ENCODE results near the gene TMPRSS6. TPM values are rescaled to one million over a fixed set of nuclear protein-coding genes. Genes with fewer than 3 reads are reported as not detected.

TMPRSS6 gene
- polyA plus RNA-seq, 3 donors: not detected

GRCh38 chr22:37075822-37076433, 33.6 kb downstream of the TMPRSS6 start:
- H3K36me3 Mint-ChIP-seq: no peaks in the 10 kb centered on the region
- intact Hi-C loops (cut with micrococcal nuclease): loop anchor here (5.0 kb wide), 2 partner anchors 121 to 381 kb away; no protein-coding TSS in a partner anchor
- H2AFZ ChIP-seq (ENCODE audit: insufficient read depth, low read depth, low read length, poor library complexity, severe bottlenecking): no peak overlapping the region
- H3K27me3 Mint-ChIP-seq (ENCODE audit: low read depth in 3 of 3): peaks cover 7% of the 10 kb centered on the region in 3 donors
- H3K9me3 ChIP-seq (replicated peaks in 1 of 2; ENCODE audit: control insufficient read depth in 1 of 2, insufficient read depth in 1 of 2, low read length in 2 of 2): no peaks in the 10 kb centered on the region
- H3K4me1 Mint-ChIP-seq: peaks cover 18% of the 10 kb centered on the region
- no peak overlapping the region for H3K9ac ChIP-seq (ENCODE audit: insufficient read depth, low read length, poor library complexity, severe bottlenecking)
- H3K27ac ChIP-seq (ENCODE audit: low read depth in 1 of 2, low read length in 2 of 2): no peak overlapping the region
- TF ChIP-seq, protein P1, sequence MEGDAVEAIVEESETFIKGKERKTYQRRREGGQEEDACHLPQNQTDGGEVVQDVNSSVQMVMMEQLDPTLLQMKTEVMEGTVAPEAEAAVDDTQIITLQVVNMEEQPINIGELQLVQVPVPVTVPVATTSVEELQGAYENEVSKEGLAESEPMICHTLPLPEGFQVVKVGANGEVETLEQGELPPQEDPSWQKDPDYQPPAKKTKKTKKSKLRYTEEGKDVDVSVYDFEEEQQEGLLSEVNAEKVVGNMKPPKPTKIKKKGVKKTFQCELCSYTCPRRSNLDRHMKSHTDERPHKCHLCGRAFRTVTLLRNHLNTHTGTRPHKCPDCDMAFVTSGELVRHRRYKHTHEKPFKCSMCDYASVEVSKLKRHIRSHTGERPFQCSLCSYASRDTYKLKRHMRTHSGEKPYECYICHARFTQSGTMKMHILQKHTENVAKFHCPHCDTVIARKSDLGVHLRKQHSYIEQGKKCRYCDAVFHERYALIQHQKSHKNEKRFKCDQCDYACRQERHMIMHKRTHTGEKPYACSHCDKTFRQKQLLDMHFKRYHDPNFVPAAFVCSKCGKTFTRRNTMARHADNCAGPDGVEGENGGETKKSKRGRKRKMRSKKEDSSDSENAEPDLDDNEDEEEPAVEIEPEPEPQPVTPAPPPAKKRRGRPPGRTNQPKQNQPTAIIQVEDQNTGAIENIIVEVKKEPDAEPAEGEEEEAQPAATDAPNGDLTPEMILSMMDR (IDR thresholded peaks at IDR 0.05): no peak
- no peaks in the 10 kb centered on the region for H4K20me1 ChIP-seq (ENCODE audit: insufficient read depth, low read length)
- WGBS (ENCODE audit: insufficient coverage): 91% methylated on average over 6 of the region's 9 CpGs
- no peak for DNase-seq
- peaks cover 0 to 9% of the 10 kb centered on the region in 2 donors for H3K27me3 ChIP-seq (ENCODE audit: control insufficient read depth in 2 of 2, insufficient read depth in 2 of 2, low read length in 2 of 2)
- H3K4me1 ChIP-seq (ENCODE audit: control insufficient read depth in 1 of 2, insufficient read depth in 2 of 2, low read length in 2 of 2): peaks cover 5 to 10% of the 10 kb centered on the region in 2 donors
- H3K79me2 ChIP-seq (ENCODE audit: insufficient read depth, low read length): no peaks in the 10 kb centered on the region
- no peak overlapping the region for H3K27ac Mint-ChIP-seq
- H3K4me2 ChIP-seq (replicated peaks; ENCODE audit: extremely low read depth, low read length, poor library complexity, severe bottlenecking): no peak overlapping the region
- H3K9me3 Mint-ChIP-seq: peaks cover 0 to 3% (median 0%) of the 10 kb centered on the region in 7 donors
- H3K4me3 Mint-ChIP-seq: peak overlapping the region in 1 of 2 donors; percentile 58
- no peaks in the 10 kb centered on the region for H3K36me3 ChIP-seq (replicated peaks in 1 of 2; ENCODE audit: control insufficient read depth in 1 of 2, insufficient read depth in 2 of 2, low read length in 2 of 2)
- H3K4me3 ChIP-seq (replicated peaks in 1 of 3; ENCODE audit: low read depth in 2 of 3, low read length in 3 of 3): no peak overlapping the region

DNA sequence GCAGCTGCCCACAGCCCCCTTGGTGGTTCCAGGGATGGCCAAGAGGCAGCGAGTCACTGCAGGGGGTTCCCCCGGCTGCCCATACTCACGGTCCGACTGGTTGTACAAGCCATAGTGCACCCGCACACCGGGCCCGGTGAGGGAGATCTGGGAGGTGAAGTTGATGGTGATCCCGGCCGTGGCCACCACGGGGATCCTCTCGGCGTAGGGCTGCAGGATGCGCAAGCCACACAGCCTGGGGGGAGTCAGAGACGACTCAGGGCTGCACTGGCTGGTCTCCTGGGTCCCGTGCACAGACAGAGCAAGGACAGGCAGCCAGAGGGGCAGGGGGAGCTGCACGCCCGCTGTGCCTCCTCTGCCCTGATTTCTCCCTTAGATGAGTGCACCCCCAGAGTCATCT, 34.5 kb downstream of the TMPRSS6 start:
- intact Hi-C loops (cut with micrococcal nuclease): loop anchor here (5.0 kb wide), 2 partner anchors 122 to 382 kb away; no protein-coding TSS in a partner anchor
- TF ChIP-seq, protein P1 (IDR thresholded peaks at IDR 0.05): no peak
- Histone ChIP-seq H3K4me3 (replicated peaks in 1 of 3; ENCODE audit: low read depth in 2 of 3, low read length in 3 of 3) (no peak overlapping the region), H3K4me1 (ENCODE audit: control insufficient read depth in 1 of 2, insufficient read depth in 2 of 2, low read length in 2 of 2) (peaks cover 4 to 9% of the 10 kb centered on the region in 2 donors), H3K79me2 (ENCODE audit: insufficient read depth, low read length) (no peaks in the 10 kb centered on the region), H4K20me1 (ENCODE audit: insufficient read depth, low read length) (no peaks in the 10 kb centered on the region), H3K9ac (ENCODE audit: insufficient read depth, low read length, poor library complexity, severe bottlenecking) (no peak overlapping the region), H3K4me2 (replicated peaks; ENCODE audit: extremely low read depth, low read length, poor library complexity, severe bottlenecking) (no peak overlapping the region), H2AFZ (ENCODE audit: insufficient read depth, low read depth, low read length, poor library complexity, severe bottlenecking) (no peak overlapping the region), H3K27ac (ENCODE audit: low read depth in 1 of 2, low read length in 2 of 2) (no peak overlapping the region), H3K27me3 (ENCODE audit: control insufficient read depth in 2 of 2, insufficient read depth in 2 of 2, low read length in 2 of 2) (peaks cover 0 to 14% of the 10 kb centered on the region in 2 donors), H3K9me3 (replicated peaks in 1 of 2; ENCODE audit: control insufficient read depth in 1 of 2, insufficient read depth in 1 of 2, low read length in 2 of 2) (no peaks in the 10 kb centered on the region), H3K36me3 (replicated peaks in 1 of 2; ENCODE audit: control insufficient read depth in 1 of 2, insufficient read depth in 2 of 2, low read length in 2 of 2) (no peaks in the 10 kb centered on the region)
- Mint-ChIP-seq H3K4me3 (no peak overlapping the region), H3K36me3 (no peaks in the 10 kb centered on the region), H3K27ac (no peak overlapping the region), H3K9me3 (peaks cover 0 to 3% (median 0%) of the 10 kb centered on the region in 7 donors), H3K27me3 (ENCODE audit: low read depth in 3 of 3) (peaks cover 8 to 14% (median 13%) of the 10 kb centered on the region in 3 donors), H3K4me1 (peaks cover 18% of the 10 kb centered on the region)
- no peak for DNase-seq
- WGBS (ENCODE audit: insufficient coverage): 66% methylated on average over 13 of the region's 17 CpGs

All from CD14-positive monocyte (primary cell).